Central memory CD4-positive, alpha-beta T cell (primary cell): ENCODE data around the gene SNED1.

Experiments
- DNase-seq: peaks from one replicate; pipeline ENCODE4 v3.0.0; 2022

Gene SNED1

DNA sequence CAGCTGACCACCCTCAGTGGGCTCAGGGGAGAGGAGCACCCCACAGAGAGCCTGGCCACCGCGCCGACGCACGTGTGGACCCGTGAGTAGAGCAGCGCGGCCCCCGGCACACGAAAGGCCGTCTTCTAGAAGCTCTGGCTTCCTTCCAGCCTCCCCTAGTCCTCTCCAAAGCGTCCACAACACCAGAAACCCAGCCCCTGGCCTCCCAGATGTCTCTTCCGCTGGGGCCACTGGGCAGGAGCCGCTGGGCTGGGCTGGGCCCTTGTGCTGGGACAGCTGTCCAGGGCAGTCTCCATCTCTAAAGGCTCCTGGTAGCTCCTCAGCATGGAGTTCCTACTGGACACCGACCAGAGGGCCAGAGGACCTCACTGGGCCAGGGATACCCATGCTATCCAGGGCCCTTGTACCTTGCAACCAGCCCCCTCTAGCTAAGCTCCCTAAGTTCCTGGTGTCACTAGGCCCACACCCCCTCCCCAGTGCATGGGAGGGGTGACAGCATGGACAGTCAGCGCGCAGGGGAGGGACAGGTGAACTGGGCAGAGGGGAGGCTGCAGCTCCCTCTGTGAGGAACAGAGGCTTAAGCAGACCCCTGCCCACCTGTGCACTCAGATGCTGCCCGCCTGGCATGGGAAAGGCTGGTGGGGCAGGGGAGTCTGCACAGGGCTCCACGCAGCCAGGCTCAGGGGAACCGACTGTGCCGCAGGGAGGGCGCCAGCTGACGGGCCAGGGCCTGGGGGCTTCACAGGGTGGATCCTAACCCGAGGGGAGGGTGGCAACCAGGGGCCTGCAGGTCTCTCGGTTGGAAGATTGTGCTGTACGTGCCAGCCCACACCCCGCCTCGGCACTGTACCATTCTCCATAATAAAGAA is 70.8 kb downstream of the SNED1 start:
- no peak for DNase-seq

DNA sequence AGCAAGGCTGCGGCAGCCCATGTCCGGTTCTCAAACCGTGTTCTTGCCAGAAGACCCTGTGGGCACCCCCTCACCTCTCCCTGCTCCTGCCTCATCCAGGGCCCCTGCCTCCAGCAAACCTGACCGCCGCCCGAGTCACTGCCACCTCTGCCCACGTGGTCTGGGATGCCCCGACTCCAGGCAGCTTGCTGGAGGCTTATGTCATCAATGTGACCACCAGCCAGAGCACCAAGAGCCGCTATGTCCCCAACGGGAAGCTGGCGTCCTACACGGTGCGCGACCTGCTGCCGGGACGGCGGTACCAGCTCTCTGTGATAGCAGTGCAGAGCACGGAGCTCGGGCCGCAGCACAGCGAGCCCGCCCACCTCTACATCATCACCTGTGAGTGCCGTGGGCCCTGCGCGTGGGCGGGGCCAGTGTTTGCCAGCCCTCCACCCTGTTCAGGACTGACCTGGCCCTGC is 71.4 kb downstream of the SNED1 start:
- DNase-seq: no peak

DNA sequence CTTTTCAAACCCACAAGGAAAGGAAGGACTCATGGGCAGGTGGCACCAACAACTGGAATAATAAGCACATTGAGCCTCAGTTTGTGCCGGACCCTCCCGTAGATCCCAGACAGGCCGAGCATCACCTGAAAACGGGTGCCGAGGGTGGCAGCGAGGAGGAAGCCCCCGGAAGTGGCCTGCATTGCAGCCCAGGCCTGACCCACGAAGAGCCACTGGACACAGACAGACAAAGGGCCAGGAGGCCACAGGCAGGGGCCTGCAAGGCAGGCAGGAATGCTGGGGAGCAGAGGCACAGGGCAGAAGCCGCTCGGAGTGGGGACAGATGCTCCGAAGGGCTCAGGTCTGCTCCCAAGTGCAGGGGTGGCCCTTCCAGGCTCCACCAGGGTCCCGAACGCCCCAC is 71.9 kb downstream of the SNED1 start:
- DNase-seq: no peak

DNA sequence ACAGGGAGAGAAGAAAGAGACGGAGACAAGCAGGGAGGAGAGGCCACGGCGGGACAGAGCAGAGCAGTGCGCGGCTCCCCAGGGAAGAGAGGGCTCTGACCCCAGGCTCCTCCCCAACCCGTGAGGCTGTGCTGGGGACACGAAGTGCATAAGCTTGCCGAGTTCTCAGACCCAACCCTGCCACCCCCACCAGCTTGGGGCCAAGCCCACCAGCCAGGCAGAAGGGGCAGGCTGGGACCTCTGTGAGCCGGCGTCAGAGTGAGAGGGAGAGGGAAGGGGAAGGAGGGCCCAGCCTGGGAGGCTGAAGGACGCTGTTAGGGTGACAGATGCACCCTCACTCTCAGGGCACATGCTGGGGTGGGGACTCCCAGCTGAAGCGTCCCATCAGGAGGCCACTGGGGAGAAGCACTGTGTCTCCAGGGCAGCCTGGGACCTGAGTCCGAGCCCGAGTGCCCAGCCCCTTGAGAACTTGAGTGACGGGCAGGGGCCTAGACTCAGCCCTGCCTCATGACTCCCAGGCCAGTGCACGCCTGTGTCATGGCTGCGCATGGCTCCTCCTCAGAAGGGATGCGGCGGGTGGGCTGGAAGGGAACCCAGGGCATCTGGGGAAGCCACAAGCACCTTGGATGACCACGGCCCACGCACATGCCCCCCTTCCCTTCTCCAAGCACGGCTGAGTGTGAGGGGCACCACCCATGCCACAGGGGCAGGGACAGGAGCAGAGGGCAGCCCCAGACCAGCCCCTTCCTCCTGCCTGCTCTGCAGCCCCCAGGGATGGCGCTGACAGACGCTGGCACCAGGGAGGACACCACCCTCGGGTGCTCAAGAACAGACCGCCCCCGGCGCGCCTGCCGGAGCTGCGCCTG is 72.6 kb downstream of the SNED1 start:
- no peak for DNase-seq

DNA sequence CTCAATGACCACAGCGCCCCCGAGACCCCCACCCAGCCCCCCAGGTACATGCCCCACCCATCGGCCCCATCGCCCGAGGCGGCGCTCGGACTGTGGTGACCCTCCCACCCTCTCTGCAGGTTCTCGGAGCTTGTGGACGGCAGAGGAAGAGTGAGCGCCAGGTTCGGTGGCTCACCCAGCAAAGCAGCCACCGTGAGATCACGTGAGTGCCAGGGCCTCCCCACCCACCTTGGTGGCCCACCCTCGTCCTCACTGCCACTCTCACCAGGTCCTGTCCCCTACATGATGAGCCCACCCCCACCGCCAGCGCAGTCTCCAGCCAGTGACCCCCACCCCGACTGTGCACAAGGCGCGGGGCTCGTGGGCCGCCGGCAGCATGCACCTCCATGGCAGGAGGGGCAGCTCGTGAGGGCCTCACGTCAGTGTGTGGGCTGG is 73.3 kb downstream of the SNED1 start:
- no peak for DNase-seq

DNA sequence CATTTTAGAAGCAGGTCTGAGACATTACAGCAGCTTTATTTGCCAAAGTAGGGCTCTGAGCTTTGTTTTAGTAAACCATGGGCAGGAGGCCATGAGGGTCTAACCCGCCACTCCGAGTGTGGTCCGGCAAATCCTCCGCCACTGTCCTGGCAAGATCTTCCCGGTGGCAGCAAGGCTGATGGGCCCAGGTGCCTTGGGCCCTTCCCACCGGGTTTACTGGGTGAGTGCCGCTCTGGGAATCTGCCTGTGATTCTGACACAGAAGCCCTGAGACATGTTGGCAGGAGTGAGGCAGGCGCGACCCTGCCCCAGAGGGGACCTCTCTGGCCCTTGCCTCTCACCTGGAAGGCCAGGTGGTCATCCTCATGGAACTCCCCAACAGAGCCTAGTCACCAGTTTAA is 73.7 kb downstream of the SNED1 start:
- no peak for DNase-seq

DNA sequence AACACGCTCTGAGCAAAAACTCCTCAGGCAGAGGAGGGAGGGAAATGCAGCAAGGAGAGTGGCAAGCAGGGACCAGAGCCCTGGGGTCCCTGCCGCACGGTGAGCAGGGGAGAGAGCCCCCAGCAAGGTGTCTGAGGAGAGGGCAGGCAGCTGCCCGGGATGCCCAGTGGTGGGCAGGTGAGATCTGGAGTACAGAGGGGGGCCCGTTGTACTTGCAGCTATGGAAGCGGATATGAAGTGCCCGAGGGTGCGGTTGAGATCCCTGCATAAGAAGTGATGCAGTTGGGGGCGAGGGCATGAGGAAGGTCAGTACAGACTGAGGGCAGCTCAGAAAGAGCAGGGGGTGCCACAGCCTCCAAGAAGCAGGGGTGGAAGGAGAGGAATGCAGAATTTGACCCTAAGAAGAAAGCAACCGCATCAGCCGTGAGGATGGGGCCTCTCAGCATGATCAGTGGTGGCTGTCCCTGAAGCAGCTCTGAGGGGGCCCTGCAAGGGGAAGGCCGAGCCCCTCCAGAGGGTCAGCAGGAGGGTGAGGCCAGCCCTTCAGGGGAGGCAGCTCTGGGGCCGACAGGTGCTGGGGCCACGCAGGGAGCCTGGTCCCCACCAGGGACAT is 74.2 kb downstream of the SNED1 start:
- no peak for DNase-seq

DNA sequence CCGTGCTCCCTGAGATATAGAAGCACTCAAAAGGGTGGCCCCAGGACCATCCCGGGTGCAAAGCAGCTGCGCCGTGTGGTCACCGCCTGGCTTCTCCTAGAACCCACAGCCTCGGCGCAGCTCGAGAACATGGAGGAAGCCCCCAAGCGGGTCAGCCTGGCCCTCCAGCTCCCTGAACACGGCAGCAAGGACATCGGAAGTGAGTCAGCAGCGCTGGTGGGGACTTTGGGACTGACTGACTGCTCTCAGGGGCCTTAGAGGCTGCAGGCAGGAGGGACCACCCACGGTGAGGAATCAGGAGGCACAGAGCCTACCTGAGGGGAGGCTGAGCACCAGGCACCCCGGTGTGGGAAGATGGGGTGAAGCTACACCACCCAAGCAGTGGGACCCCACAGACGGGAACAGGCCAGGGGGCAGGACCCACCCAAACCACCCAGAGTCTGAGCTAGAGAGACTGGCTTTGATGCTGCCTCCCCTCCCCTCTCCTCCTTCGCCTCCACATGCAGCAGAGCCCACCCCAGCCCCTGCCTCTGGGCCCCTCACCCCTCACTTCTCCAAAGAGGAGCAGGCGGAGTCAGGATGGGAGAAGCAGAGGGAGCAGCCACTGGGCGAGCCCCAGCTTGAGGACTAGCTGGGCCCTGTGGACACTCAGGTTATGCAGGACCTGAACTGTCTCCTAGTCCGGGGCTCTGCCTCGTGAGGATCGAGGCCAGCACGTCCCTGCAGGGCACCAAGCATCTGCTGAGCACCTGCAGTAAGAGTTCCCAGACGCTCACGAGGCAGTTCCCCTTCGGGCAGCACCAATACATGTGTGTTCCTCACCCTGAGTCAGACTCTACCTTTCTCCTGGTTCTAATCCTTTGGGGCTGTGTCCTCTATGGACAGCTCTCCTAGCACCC is 75.0 kb downstream of the SNED1 start:
- no peak for DNase-seq

DNA sequence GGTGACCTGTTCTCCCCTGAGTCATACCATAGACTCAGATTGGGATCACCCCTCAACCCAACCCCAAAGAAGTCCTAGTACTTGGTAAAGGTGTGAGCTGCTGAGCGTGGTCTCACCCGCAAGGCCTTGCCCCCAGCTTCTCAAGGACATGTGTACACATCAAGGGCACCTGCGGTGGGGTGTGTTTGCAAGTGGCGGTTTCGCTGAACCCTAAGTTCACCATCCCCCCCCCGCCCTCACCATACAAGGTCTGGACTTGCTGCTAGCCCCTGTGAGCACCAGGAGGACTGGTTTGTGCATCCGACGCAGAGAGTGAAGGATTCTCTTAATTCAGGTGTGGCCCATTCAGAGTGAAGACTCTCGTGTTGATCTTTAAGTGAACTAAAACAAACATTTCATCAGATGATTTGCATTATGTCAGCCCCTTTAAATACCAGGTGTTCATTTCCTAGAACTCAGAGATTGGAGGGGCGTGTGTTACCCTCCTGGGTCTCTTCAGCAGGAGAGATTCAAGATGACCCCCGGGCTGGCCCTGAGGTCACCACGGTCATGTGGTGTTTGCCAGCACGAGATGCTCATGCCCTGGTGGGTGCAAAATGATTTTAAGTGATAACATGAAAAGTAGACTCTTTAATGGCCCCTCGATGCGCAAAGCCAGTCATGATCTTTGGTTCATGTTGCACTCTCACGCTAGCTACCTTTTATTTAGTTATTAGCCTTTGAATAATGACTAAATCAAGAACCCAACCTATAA is 75.8 kb downstream of the SNED1 start:
- no peak for DNase-seq

DNA sequence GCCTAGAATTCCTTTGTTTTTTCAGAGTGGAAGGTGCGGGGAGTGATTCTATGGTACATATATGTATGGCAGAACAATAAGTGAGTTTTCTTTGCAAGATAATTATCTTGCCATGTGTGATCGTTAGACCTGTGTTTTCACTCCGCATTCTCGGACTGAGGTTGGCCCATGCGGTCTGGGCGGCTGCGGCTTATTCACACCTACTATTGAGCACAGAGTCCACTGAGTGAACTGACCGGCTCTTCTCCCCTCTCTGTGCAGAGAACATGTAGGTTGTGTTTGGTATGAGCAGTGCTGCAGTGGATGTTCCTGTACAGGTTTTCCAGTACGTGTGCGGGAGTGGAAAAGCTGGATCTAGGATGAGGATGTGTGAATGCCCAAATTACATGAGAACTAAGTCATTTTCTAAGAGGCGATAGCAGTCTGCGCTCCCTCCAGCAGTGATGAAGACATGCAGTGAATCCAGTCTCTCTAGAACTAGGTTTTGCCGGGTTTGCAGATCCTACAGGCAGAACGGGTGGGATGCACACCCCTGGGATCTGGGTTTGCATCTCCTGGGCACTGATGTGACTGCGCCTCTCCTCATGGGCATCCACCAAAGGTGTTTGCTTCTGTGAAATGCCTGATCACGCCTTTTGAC is 76.6 kb downstream of the SNED1 start:
- no peak for DNase-seq

DNA sequence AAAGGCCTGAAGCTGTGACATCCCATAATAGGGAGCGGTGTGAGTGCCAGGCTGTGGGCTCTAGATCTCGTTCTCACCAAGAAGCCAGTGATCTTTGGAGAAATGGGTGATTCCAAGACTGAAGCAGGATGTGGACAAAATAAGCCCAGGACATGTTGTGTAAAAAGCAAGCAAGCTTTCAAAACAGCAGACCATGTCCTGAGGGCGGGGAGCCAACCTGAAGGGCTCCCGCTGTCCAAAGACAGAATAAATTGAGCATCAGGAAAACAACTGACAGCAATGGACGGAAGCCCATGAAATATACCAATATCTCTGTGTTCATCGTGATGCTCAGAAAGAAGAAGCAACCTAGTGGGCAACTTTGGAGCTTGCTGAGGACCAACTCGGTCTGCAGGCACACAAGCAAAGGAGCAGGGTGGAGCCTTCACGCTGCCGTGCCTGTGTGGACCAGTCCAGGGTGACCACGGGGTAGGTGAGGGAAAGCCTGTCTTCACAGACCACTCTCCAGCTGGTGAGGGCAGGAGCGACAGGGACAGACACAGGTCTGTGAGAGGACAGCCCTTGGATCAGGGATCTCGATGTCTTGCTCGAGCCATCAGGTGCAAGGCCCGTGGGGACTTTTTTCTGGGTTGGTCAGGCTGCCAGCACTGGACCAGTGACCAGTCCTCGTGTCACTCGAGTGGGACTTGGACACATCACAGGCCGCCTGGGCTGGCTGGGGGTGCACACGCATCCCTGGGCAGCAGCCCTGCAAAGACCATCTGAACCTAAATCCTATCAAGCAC is 82.2 kb downstream of the SNED1 start:
- DNase-seq: no peak

DNA sequence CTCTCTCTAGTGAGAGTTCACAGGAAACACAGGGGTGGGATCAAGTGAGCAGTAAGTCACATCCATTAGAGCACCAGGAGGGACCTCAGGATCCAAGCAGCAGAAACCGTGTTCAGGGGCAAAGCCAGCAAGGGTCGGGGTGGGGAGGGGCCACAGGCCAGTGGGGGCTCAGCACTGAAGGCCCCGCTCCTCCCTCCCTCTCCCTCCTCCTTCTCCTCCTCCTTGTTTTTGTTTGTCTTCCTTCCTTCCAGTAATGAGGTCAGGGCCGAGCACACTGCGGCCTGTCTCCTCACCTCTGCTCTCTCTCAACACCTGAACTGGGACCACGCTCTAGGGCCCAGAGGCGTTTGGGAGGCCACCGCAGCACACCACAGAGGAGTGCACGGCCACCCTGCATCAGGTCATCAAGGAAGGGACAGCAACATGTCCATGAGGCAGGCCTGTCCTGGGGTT is 82.8 kb downstream of the SNED1 start:
- DNase-seq: no peak

DNA sequence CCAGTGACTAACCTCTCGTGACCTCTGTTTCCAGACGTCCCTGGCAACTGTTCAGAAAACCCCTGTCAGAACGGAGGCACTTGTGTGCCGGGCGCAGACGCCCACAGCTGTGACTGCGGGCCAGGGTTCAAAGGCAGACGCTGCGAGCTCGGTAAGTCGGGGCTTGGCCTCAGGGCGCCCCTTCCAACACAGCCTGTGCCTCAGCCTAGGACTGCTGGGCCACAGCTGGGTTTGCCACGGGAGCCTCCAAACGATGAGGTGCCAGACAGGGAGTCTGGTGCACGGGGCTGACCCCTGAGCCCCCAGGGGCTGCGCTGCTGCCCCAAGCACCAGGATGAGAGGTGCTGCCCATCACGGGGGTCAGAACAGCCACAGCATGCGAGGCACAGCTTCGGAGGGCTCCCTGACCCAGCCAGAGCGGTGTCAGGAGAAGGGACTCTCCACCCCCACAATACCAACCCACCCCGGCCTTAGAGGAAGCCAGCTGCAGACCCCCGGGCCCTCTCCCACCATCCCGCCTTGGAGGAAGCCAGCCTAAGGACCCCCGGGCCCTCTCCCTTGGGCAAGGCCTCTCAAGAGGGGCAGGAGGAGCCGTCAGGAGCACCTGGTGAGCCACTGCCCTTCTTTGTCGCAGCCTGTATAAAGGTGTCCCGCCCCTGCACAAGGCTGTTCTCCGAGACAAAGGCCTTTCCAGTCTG is 83.4 kb downstream of the SNED1 start:
- DNase-seq: no peak

DNA sequence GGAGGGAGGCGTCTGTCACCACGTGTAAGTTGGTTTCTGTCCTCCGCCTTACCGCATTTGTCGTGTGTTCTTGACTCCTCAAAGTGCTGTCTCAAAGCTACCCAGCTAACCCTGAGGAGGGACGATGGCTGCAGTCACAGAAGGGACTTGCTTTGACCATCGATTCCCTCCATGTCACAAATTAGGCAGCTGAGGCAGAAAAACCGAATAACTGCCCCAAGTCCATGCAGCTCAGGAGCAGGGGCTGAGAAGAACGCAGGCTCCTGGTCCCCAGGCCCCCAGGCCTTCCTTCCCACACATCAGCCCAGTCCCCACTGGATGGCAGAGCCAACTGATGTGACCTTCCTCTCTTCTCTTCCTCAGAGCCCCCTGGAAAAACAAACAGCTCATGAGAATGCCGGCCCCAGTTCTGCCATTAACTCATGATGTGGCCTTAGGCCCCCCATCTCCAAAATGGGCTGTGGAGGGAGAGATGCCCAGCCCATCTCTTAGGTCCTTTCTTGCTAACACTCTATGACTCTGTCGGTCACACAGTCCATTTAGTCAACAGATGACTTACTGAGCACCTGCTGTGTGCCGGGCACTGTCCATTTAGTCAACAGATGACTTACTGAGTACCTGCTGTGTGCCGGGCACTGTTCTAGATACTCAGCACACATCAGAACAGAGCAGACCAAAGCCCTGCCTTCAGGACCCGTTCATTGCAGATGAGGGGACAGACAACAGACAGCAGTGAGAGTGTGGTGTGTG is 84.1 kb downstream of the SNED1 start:
- DNase-seq: no peak

DNA sequence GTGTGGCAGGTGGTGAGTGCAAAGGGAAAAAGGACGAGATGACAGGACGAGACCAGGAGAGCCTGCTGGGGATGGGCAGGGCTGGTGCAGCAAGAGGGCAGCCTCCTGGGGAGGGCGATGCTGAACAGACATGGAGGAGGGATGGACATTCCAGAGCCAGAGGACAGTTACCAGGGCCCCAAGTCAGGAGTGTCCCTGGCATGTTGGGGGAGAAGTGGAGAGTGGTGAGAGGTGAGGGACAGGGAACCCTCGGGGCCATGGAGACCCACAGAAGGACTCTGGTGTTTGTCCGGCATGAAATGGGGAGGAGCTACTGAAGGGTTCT is 84.6 kb downstream of the SNED1 start:
- no peak for DNase-seq

DNA sequence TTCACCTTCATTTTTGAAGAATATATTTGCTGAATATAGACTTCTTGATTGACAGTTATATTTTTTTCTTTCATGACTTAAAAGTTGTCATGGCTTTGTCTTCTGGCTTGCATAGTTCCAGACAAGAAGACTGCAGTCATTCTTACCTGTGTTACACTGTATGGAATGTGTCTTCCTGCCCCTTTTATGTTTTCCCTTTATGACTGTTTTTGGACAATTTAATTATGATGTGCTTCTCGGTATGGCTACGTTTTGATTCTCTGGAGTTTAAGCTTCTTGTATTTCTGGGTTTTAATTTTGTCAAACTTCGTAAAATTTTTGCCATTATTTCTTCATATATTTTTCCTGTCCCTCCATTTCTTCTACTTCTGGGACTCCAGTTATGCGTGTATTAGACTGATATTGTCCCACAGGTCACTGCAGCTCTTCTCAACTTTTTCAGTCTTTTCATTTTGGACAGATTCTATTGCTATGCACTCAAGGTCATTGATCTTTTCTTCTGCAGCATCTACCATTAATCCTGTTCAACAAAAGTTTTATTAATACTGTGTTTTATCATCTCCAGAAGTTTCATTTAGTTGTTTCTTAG is 86.5 kb downstream of the SNED1 start:
- no peak for DNase-seq

DNA sequence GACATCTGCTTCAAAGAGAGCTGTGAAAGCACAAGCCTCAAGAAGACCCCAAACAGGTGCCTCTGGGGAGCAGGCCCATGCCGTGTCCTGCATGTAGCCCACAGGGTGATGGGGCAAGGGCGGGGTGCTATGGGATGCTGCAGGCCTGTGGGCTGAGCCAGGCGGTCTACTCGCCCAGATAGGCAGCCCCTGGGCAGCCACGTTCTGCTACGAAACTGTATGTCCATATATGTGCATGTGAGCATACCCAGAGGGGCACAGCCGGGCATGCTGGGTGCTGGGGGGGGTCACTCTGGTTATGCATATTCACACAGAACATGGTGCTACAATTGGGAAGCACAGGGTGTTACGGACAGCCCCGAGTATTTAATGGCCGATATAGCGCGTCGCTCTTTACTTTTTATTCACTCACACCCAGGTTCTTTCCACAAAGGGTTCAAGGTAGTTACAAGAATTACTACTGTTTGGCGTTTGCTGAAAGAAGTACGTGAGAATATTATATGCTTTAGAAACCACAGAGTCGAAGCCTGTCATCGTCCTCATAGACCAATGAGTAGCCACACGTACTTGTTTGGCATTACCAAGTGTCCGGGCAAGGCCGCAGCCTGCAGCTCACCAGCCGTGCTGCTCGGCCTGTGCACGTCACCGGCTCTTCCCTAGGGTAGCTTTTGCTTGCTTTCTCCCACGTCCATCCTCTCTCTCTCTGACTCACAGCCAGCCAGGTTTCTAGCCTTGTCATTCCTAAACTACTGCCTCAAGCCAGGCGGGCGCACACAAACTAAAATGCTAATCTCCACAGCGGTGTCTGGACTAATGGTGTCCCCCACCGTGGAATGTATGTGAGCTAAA is 89.2 kb downstream of the SNED1 start:
- no peak for DNase-seq
